ENCODE data around the gene VSIR.

GRCh38 chr10:71772832-71773220, 494 bp downstream of the VSIR start:
- TF ChIP-seq, protein P1, sequence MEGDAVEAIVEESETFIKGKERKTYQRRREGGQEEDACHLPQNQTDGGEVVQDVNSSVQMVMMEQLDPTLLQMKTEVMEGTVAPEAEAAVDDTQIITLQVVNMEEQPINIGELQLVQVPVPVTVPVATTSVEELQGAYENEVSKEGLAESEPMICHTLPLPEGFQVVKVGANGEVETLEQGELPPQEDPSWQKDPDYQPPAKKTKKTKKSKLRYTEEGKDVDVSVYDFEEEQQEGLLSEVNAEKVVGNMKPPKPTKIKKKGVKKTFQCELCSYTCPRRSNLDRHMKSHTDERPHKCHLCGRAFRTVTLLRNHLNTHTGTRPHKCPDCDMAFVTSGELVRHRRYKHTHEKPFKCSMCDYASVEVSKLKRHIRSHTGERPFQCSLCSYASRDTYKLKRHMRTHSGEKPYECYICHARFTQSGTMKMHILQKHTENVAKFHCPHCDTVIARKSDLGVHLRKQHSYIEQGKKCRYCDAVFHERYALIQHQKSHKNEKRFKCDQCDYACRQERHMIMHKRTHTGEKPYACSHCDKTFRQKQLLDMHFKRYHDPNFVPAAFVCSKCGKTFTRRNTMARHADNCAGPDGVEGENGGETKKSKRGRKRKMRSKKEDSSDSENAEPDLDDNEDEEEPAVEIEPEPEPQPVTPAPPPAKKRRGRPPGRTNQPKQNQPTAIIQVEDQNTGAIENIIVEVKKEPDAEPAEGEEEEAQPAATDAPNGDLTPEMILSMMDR (IDR thresholded peaks at IDR 0.05) = no peak
- no peak for TF ChIP-seq POLR2A (IDR thresholded peaks at IDR 0.05; ENCODE audit: low read depth)
- TF ChIP-seq POLR2AphosphoS5 (IDR thresholded peaks at IDR 0.05) = no peak
